Sigmoid colon (tissue), 7 donors: ENCODE measurements around the gene FGF11. TPM values are rescaled to one million over a fixed set of nuclear protein-coding genes. Genes with fewer than 3 reads are reported as not detected.

Source experiments
- DNase-seq: peaks from one replicate; pipeline ENCODE4 v3.0.0-alpha.2; 2019
- H3K27ac ChIP-seq, 4 donors: fragments of 200-600 bp; sonication (generic); one replicate each; pipeline ENCODE4 v1.5.1; 2016 to 2019; ENCODE audit warnings: mild to moderate bottlenecking in 1 of 4
- H3K27me3 ChIP-seq, 3 donors: fragments of 200-600 bp; sonication (generic); one replicate each; pipeline ENCODE4 v1.5.1; 2019; ENCODE audit warnings: mild to moderate bottlenecking in 1 of 3
- H3K36me3 ChIP-seq, 4 donors: fragments of 200-600 bp; sonication (generic); one replicate each; pipeline ENCODE4 v1.5.1; 2016 to 2019
- H3K4me1 ChIP-seq, 4 donors: fragments of 200-600 bp; sonication (generic); one replicate each; pipeline ENCODE4 v1.5.1; 2017 to 2019
- H3K4me3 ChIP-seq, 4 donors: fragments of 200-600 bp; sonication (generic); one replicate each; pipeline ENCODE4 v1.5.1; 2017 to 2019; ENCODE audit warnings: mild to moderate bottlenecking in 2 of 4, moderate library complexity in 1 of 4
- H3K9me3 ChIP-seq, 4 donors: fragments of 200-600 bp in 3 of 4; sonication (generic) in 3 of 4; one replicate each; pipeline versions ENCODE4 v1.5.1 to v1.6.1; 2013 to 2019
- CTCF ChIP-seq, 4 experiments: fragments of 450-650 bp in 3 of 4; fragments of 200-600 bp in 1 of 4; IDR thresholded peaks; one replicate each; pipeline ENCODE4 v1.5.1; 2016 to 2019; ENCODE audit warnings: antibody characterized with exemption in 4 of 4, mild to moderate bottlenecking in 3 of 4, moderate library complexity in 2 of 4
- EP300 ChIP-seq, 4 donors: sonication (generic); formaldehyde crosslinking; IDR thresholded peaks; one replicate each; pipeline ENCODE4 v1.6.1; 2017; ENCODE audit warnings: antibody characterized with exemption in 4 of 4
- POLR2A ChIP-seq, 2 donors: fragments of 450-650 bp; IDR thresholded peaks; one replicate each; pipeline ENCODE4 v1.6.1; 2016; ENCODE audit warnings: antibody characterized with exemption in 2 of 2, mild to moderate bottlenecking in 2 of 2, moderate library complexity in 2 of 2
- POLR2AphosphoS5 ChIP-seq, 4 donors: sonication (generic); formaldehyde crosslinking; IDR thresholded peaks; one replicate each; pipeline ENCODE4 v1.6.1; 2017; ENCODE audit warnings: antibody characterized with exemption in 4 of 4
- WGBS, 2 donors: extraction: QIAGEN DNeasy Blood & Tissue Kit; methylation state at CpG; one replicate each; pipeline ENCODE4 v1.1.7; 2013; 5-methylcytosine and 5-hydroxymethylcytosine counted together
- intact Hi-C: fragments of 100-400 bp; cut with DNase I; formaldehyde crosslinking; loops from one replicate; pipeline ENCODE4 v1.15.1; 2023
- polyA plus RNA-seq, 3 donors: library from polyadenylated mRNA; stranded (reverse); fragments of 200-250 nt; gene quantifications; one replicate each; pipeline ENCODE4 v1.2.3, GENCODE V29; 2013
- total RNA-seq, 4 donors: library from RNA; depleted of rRNA; stranded (reverse); fragments of >200 nt; gene quantifications; one replicate each; pipeline ENCODE4 v1.1.0, GENCODE V29; 2016
- donor health status: healthy with polysubstance abuse.
- donor health status: Bipolar disorder and iron deficiency.
- donor health status: healthy.

The FGF11 gene
- total and polyA plus RNA-seq, 7 donors, result 0.36 to 2.8 (median 0.69) TPM; not detected in 4

GRCh38 chr17:7486181-7486580 is 46.9 kb downstream of the FGF11 start:
- H3K27ac ChIP-seq, result peak overlapping the region in 2 of 4 donors; percentile 94 to 100
- peaks cover 0 to 61% (median 53%) of the 10 kb centered on the region in 4 donors for H3K4me1 ChIP-seq
- no peaks in the 10 kb centered on the region for H3K9me3 ChIP-seq
- intact Hi-C loops, result loop anchor here (10.0 kb wide), 1 partner anchor 349 kb away; the partner anchor contains the start of gene KDM6B
- no peaks in the 10 kb centered on the region for H3K36me3 ChIP-seq
- peak overlapping the region in 1 of 4 donors; percentile 72 for H3K4me3 ChIP-seq
- no peaks in the 10 kb centered on the region for H3K27me3 ChIP-seq
- DNase-seq, result no peak
- TF ChIP-seq POLR2AphosphoS5 (IDR thresholded peaks at IDR 0.05) (no peak), CTCF (IDR thresholded peaks at IDR 0.05) (no peak), POLR2A (IDR thresholded peaks at IDR 0.05) (no peak), EP300 (IDR thresholded peaks at IDR 0.05) (no peak)
- 38 to 50% methylated on average over 3 of the region's 3 CpGs for WGBS, 2 donors

- no peak for DNase-seq
- H3K4me3 ChIP-seq, result no peak overlapping the region
- TF ChIP-seq EP300 (IDR thresholded peaks at IDR 0.05) (no peak), POLR2A (IDR thresholded peaks at IDR 0.05) (no peak), CTCF (IDR thresholded peaks at IDR 0.05) (no peak), POLR2AphosphoS5 (IDR thresholded peaks at IDR 0.05) (no peak)
- no peak overlapping the region for H3K27ac ChIP-seq
- peaks cover 0 to 39% (median 35%) of the 10 kb centered on the region in 4 donors for H3K4me1 ChIP-seq
- H3K27me3 ChIP-seq, result no peaks in the 10 kb centered on the region
- 75 to 86% methylated on average over 8 of the region's 8 CpGs for WGBS, 2 donors
- H3K36me3 ChIP-seq, result no peaks in the 10 kb centered on the region
- intact Hi-C loops, result no loop called here
- H3K9me3 ChIP-seq, result no peaks in the 10 kb centered on the region
Observed at GRCh38 chr17:7490144-7490543, 50.8 kb downstream of the FGF11 start.

GRCh38 chr17:7491583-7491982 is 52.3 kb downstream of the FGF11 start:
- no peak for DNase-seq
- WGBS, 2 donors, result 90 to 96% methylated on average over 1 of the region's 1 CpG
- intact Hi-C loops, result no loop called here
- H3K27me3 ChIP-seq, result no peaks in the 10 kb centered on the region
- peaks cover 0 to 25% (median 21%) of the 10 kb centered on the region in 4 donors for H3K4me1 ChIP-seq
- H3K27ac ChIP-seq, result no peak overlapping the region
- TF ChIP-seq POLR2AphosphoS5 (IDR thresholded peaks at IDR 0.05) (no peak), EP300 (IDR thresholded peaks at IDR 0.05) (no peak), POLR2A (IDR thresholded peaks at IDR 0.05) (no peak), CTCF (IDR thresholded peaks at IDR 0.05) (no peak)
- peaks cover 0 to 8% (median 4%) of the 10 kb centered on the region in 4 donors for H3K36me3 ChIP-seq
- no peak overlapping the region for H3K4me3 ChIP-seq
- H3K9me3 ChIP-seq, result no peaks in the 10 kb centered on the region

- Histone ChIP-seq H3K4me1 (peaks cover 0 to 6% (median 2%) of the 10 kb centered on the region in 4 donors), H3K27ac (no peak overlapping the region), H3K9me3 (no peaks in the 10 kb centered on the region), H3K4me3 (no peak overlapping the region), H3K36me3 (peaks cover 15 to 32% (median 26%) of the 10 kb centered on the region in 4 donors), H3K27me3 (no peaks in the 10 kb centered on the region)
- TF ChIP-seq POLR2AphosphoS5 (IDR thresholded peaks at IDR 0.05) (no peak), EP300 (IDR thresholded peaks at IDR 0.05) (no peak), POLR2A (IDR thresholded peaks at IDR 0.05) (no peak), CTCF (IDR thresholded peaks at IDR 0.05) (no peak)
- DNase-seq, result no peak
- intact Hi-C loops, result no loop called here
- 92 to 98% methylated on average over 3 of the region's 3 CpGs for WGBS, 2 donors
Observed at GRCh38 chr17:7493941-7494340, 54.6 kb downstream of the FGF11 start.

Other genes with a start within 250 kb of the FGF11 start
Only the 30 nearest of the 40 such genes appear.
- 10 to 100 TPM; 43.9 to 76.4 (median 53.0) TPM for gene CTDNEP1, start 187.8 kb upstream of the FGF11 start, total RNA-seq
- 100 to 1,000 TPM in 1 of 3 donors, 10 to 100 TPM in 2; 80.2 to 110 (median 82.9) TPM for gene CTDNEP1, start 187.8 kb upstream of the FGF11 start, polyA plus RNA-seq
- gene ELP5, start 187.3 kb upstream of the FGF11 start, total RNA-seq, result 10 to 100 TPM; 28.4 to 40.0 (median 34.2) TPM
- gene ELP5, start 187.3 kb upstream of the FGF11 start, polyA plus RNA-seq, result 10 to 100 TPM; 32.4 to 70.9 (median 42.9) TPM
- gene CLDN7, start 177.0 kb upstream of the FGF11 start, total RNA-seq, result 1 to 10 TPM in 3 of 4 donors, not detected in 1; 1.1 to 2.6 (median 1.9) TPM
- gene CLDN7, start 177.0 kb upstream of the FGF11 start, polyA plus RNA-seq, result 100 to 1,000 TPM; 181 to 963 (median 332) TPM
- gene SLC2A4, start 157.8 kb upstream of the FGF11 start, total RNA-seq, result 100 to 1,000 TPM in 2 of 4 donors, 10 to 100 TPM in 2; 72.9 to 127 (median 94.7) TPM
- 1 to 10 TPM in 2 of 3 donors, under 1 TPM in 1; 0.60 to 7.9 (median 2.8) TPM for gene SLC2A4, start 157.8 kb upstream of the FGF11 start, polyA plus RNA-seq
- 1 to 10 TPM in 3 of 4 donors, under 1 TPM in 1; 0.28 to 2.5 (median 1.5) TPM for gene YBX2, start 144.9 kb upstream of the FGF11 start, total RNA-seq
- gene YBX2, start 144.9 kb upstream of the FGF11 start, polyA plus RNA-seq, result 10 to 100 TPM in 2 of 3 donors, 1 to 10 TPM in 1; 4.8 to 37.6 (median 20.1) TPM
- 100 to 1,000 TPM; 104 to 156 (median 125) TPM for gene EIF5A, start 131.9 kb upstream of the FGF11 start, total RNA-seq
- 100 to 1,000 TPM; 315 to 603 (median 403) TPM for gene EIF5A, start 131.9 kb upstream of the FGF11 start, polyA plus RNA-seq
- gene GPS2, start 124.2 kb upstream of the FGF11 start, total RNA-seq, result 100 to 1,000 TPM in 1 of 4 donors, 10 to 100 TPM in 3; 82.3 to 114 (median 85.4) TPM
- 100 to 1,000 TPM in 1 of 3 donors, 10 to 100 TPM in 2; 67.9 to 113 (median 77.2) TPM for gene GPS2, start 124.2 kb upstream of the FGF11 start, polyA plus RNA-seq
- gene NEURL4, start 110.2 kb upstream of the FGF11 start, total RNA-seq, result 10 to 100 TPM; 14.3 to 29.6 (median 17.6) TPM
- 10 to 100 TPM in 1 of 3 donors, 1 to 10 TPM in 2; 6.0 to 31.6 (median 6.0) TPM for gene NEURL4, start 110.2 kb upstream of the FGF11 start, polyA plus RNA-seq
- gene ACAP1, start 103.0 kb upstream of the FGF11 start, total RNA-seq, result 1 to 10 TPM; 1.1 to 3.9 (median 2.9) TPM
- gene ACAP1, start 103.0 kb upstream of the FGF11 start, polyA plus RNA-seq, result 10 to 100 TPM in 1 of 3 donors, 1 to 10 TPM in 2; 1.2 to 55.8 (median 1.4) TPM
- gene KCTD11, start 87.3 kb upstream of the FGF11 start, total RNA-seq, result 1 to 10 TPM; 4.4 to 6.4 (median 5.5) TPM
- 10 to 100 TPM in 1 of 3 donors, 1 to 10 TPM in 2; 6.2 to 11.7 (median 9.0) TPM for gene KCTD11, start 87.3 kb upstream of the FGF11 start, polyA plus RNA-seq
- gene TMEM95, start 84.4 kb upstream of the FGF11 start, total RNA-seq, result not detected
- not detected for gene TMEM95, start 84.4 kb upstream of the FGF11 start, polyA plus RNA-seq
- 1 to 10 TPM; 2.1 to 5.4 (median 3.4) TPM for gene TNK1, start 58.4 kb upstream of the FGF11 start, total RNA-seq
- 10 to 100 TPM in 2 of 3 donors, 1 to 10 TPM in 1; 8.4 to 14.6 (median 10.4) TPM for gene TNK1, start 58.4 kb upstream of the FGF11 start, polyA plus RNA-seq
- gene PLSCR3, start 45.0 kb upstream of the FGF11 start, total RNA-seq, result 10 to 100 TPM; 10.4 to 18.3 (median 14.2) TPM
- gene PLSCR3, start 45.0 kb upstream of the FGF11 start, polyA plus RNA-seq, result 10 to 100 TPM; 11.6 to 27.2 (median 18.0) TPM
- 100 to 1,000 TPM in 2 of 4 donors, 10 to 100 TPM in 2; 19.0 to 152 (median 99.7) TPM for gene TMEM256, start 35.4 kb upstream of the FGF11 start, total RNA-seq
- 100 to 1,000 TPM; 150 to 357 (median 235) TPM for gene TMEM256, start 35.4 kb upstream of the FGF11 start, polyA plus RNA-seq
- 10 to 100 TPM in 2 of 4 donors, 1 to 10 TPM in 2; 6.8 to 18.8 (median 10.4) TPM for gene NLGN2, start 31.7 kb upstream of the FGF11 start, total RNA-seq
- 1 to 10 TPM in 1 of 3 donors, under 1 TPM in 2; 0.60 to 8.9 (median 0.69) TPM for gene NLGN2, start 31.7 kb upstream of the FGF11 start, polyA plus RNA-seq
- gene SPEM1, start 19.2 kb upstream of the FGF11 start, total RNA-seq, result not detected
- gene SPEM1, start 19.2 kb upstream of the FGF11 start, polyA plus RNA-seq, result not detected
- not detected for gene SPEM2, start 13.9 kb upstream of the FGF11 start, total RNA-seq
- gene SPEM2, start 13.9 kb upstream of the FGF11 start, polyA plus RNA-seq, result not detected
- not detected for gene SPEM3, start 10.7 kb upstream of the FGF11 start, total RNA-seq
- gene SPEM3, start 10.7 kb upstream of the FGF11 start, polyA plus RNA-seq, result not detected
- gene TMEM102, start 4.1 kb upstream of the FGF11 start, total RNA-seq, result 1 to 10 TPM; 1.2 to 2.5 (median 1.6) TPM
- gene TMEM102, start 4.1 kb upstream of the FGF11 start, polyA plus RNA-seq, result 10 to 100 TPM in 1 of 3 donors, 1 to 10 TPM in 2; 6.6 to 14.5 (median 8.1) TPM
- 1 to 10 TPM; 4.2 to 8.1 (median 6.5) TPM for gene CHRNB1, start 5.5 kb downstream of the FGF11 start, total RNA-seq
- 10 to 100 TPM in 2 of 3 donors, 1 to 10 TPM in 1; 7.2 to 13.2 (median 11.2) TPM for gene CHRNB1, start 5.5 kb downstream of the FGF11 start, polyA plus RNA-seq
- 10 to 100 TPM; 42.5 to 56.5 (median 45.3) TPM for gene ZBTB4, start 40.1 kb downstream of the FGF11 start, total RNA-seq
- 10 to 100 TPM in 2 of 3 donors, 1 to 10 TPM in 1; 5.5 to 19.6 (median 12.0) TPM for gene ZBTB4, start 40.1 kb downstream of the FGF11 start, polyA plus RNA-seq
- gene SLC35G6, start 41.9 kb downstream of the FGF11 start, total RNA-seq, result not detected
- gene SLC35G6, start 41.9 kb downstream of the FGF11 start, polyA plus RNA-seq, result not detected
- gene POLR2A, start 44.9 kb downstream of the FGF11 start, total RNA-seq, result 10 to 100 TPM; 30.1 to 43.2 (median 36.5) TPM
- gene POLR2A, start 44.9 kb downstream of the FGF11 start, polyA plus RNA-seq, result 10 to 100 TPM in 2 of 3 donors, 1 to 10 TPM in 1; 7.2 to 51.1 (median 11.3) TPM
- gene TNFSF12, start 109.5 kb downstream of the FGF11 start, total RNA-seq, result 100 to 1,000 TPM in 2 of 4 donors, 10 to 100 TPM in 2; 60.1 to 122 (median 91.8) TPM
- 10 to 100 TPM; 18.0 to 45.0 (median 26.1) TPM for gene TNFSF12, start 109.5 kb downstream of the FGF11 start, polyA plus RNA-seq
- 10 to 100 TPM; 20.2 to 41.0 (median 24.5) TPM for gene TNFSF13, start 119.2 kb downstream of the FGF11 start, total RNA-seq
- gene TNFSF13, start 119.2 kb downstream of the FGF11 start, polyA plus RNA-seq, result 100 to 1,000 TPM in 1 of 3 donors, 10 to 100 TPM in 2; 15.6 to 108 (median 21.0) TPM
- 10 to 100 TPM; 73.5 to 91.1 (median 81.1) TPM for gene SENP3, start 122.4 kb downstream of the FGF11 start, total RNA-seq
- gene SENP3, start 122.4 kb downstream of the FGF11 start, polyA plus RNA-seq, result 10 to 100 TPM; 28.2 to 55.4 (median 35.6) TPM
- 10 to 100 TPM; 24.6 to 56.4 (median 37.0) TPM for gene CD68, start 140.1 kb downstream of the FGF11 start, total RNA-seq
- 100 to 1,000 TPM in 2 of 3 donors, 10 to 100 TPM in 1; 58.3 to 161 (median 118) TPM for gene CD68, start 140.1 kb downstream of the FGF11 start, polyA plus RNA-seq
- gene MPDU1, start 144.3 kb downstream of the FGF11 start, total RNA-seq, result 10 to 100 TPM; 38.5 to 67.1 (median 50.8) TPM
- 100 to 1,000 TPM in 1 of 3 donors, 10 to 100 TPM in 2; 38.4 to 121 (median 45.3) TPM for gene MPDU1, start 144.3 kb downstream of the FGF11 start, polyA plus RNA-seq
- gene SOX15, start 150.6 kb downstream of the FGF11 start, total RNA-seq, result 10 to 100 TPM in 2 of 4 donors, 1 to 10 TPM in 2; 2.5 to 15.3 (median 10.5) TPM
- 1 to 10 TPM in 2 of 3 donors, not detected in 1; 1.2 TPM for gene SOX15, start 150.6 kb downstream of the FGF11 start, polyA plus RNA-seq
- 10 to 100 TPM; 33.8 to 35.5 (median 34.6) TPM for gene FXR2, start 175.4 kb downstream of the FGF11 start, total RNA-seq
- gene FXR2, start 175.4 kb downstream of the FGF11 start, polyA plus RNA-seq, result 10 to 100 TPM; 21.3 to 27.4 (median 21.6) TPM